GM23338 (cell line): ENCODE results near the gene PRTFDC1. TPM values are rescaled to one million over a fixed set of nuclear protein-coding genes. Genes with fewer than 3 reads are reported as not detected.

ENCODE experiments used
- ATAC-seq: fragments of 200-7000 bp; cut with Tn5 transposase; 3 replicates; pipeline ENCODE4 v1.9.1; 2020
- DNase-seq: peaks from one replicate; pipeline ENCODE4 v3.0.0-alpha.2; 2015; ENCODE audit warnings: low spot score
- H2AFZ ChIP-seq: fragments of 200-600 bp; sonication (generic); 2 replicates; pipeline ENCODE4 v1.8.0; 2016; ENCODE audit warnings: antibody characterized with exemption, mild to moderate bottlenecking, moderate library complexity
- H3F3A ChIP-seq: fragments of 200-600 bp; sonication (generic); replicated peaks from 2 replicates; pipeline ENCODE4 v1.8.0; 2017; ENCODE audit warnings: antibody characterized with exemption, mixed run types, low read depth
- H3K27ac ChIP-seq: fragments of 200-600 bp; sonication (generic); 2 replicates; pipeline ENCODE4 v1.6.1; 2016; ENCODE audit warnings: low read depth
- H3K27me3 ChIP-seq: fragments of 200-600 bp; sonication (generic); 2 replicates; pipeline ENCODE4 v1.8.0; 2016; ENCODE audit warnings: mild to moderate bottlenecking, mixed run types, moderate library complexity; ENCODE audit not compliant: insufficient read depth
- H3K36me3 ChIP-seq: fragments of 200-600 bp; sonication (generic); 2 replicates; pipeline ENCODE4 v1.8.0; 2016; ENCODE audit warnings: mild to moderate bottlenecking; ENCODE audit not compliant: insufficient read depth
- H3K4me1 ChIP-seq: fragments of 200-600 bp; sonication (generic); 2 replicates; pipeline ENCODE4 v1.8.0; 2016; ENCODE audit warnings: mild to moderate bottlenecking, moderate library complexity; ENCODE audit not compliant: insufficient read depth
- H3K4me2 ChIP-seq: fragments of 200-600 bp; sonication (generic); 2 replicates; pipeline ENCODE4 v1.7.1; 2017; ENCODE audit warnings: mixed run types
- H3K4me3 ChIP-seq: fragments of 200-600 bp; sonication (generic); 2 replicates; pipeline ENCODE4 v1.6.1; 2016; ENCODE audit warnings: mixed run types
- H3K79me2 ChIP-seq: fragments of 200-600 bp; sonication (generic); replicated peaks from 2 replicates; pipeline ENCODE4 v1.8.0; 2017; ENCODE audit warnings: mild to moderate bottlenecking; ENCODE audit not compliant: insufficient read depth
- H3K9me2 ChIP-seq: fragments of 200-600 bp; sonication (generic); 2 replicates; pipeline ENCODE4 v1.8.0; 2017; ENCODE audit not compliant: insufficient read depth
- H4K20me1 ChIP-seq: fragments of 200-600 bp; sonication (generic); replicated peaks from 2 replicates; pipeline ENCODE4 v1.8.0; 2017; ENCODE audit warnings: mild to moderate bottlenecking; ENCODE audit not compliant: insufficient read depth
- H3K27ac Mint-ChIP-seq: 2 replicates; pipeline ENCODE4 v1.8.0; 2020; ENCODE audit warnings: inconsistent platforms, mild to moderate bottlenecking, moderate library complexity, mixed read lengths
- H3K27me3 Mint-ChIP-seq: 3 replicates; pipeline ENCODE4 v1.8.0; 2022; ENCODE audit warnings: low read depth, mild to moderate bottlenecking, moderate library complexity, mixed read lengths, inconsistent platforms; ENCODE audit not compliant: insufficient read depth, poor library complexity
- H3K36me3 Mint-ChIP-seq: 3 replicates; pipeline ENCODE4 v1.8.0; 2021; ENCODE audit warnings: low read depth, mild to moderate bottlenecking, inconsistent platforms, moderate library complexity, mixed read lengths
- H3K4me1 Mint-ChIP-seq: 3 replicates; pipeline ENCODE4 v1.8.0; 2020; ENCODE audit warnings: mild to moderate bottlenecking, inconsistent platforms, mixed read lengths
- H3K4me3 Mint-ChIP-seq: 3 replicates; pipeline ENCODE4 v1.8.0; 2021; ENCODE audit warnings: moderate library complexity, mild to moderate bottlenecking, inconsistent platforms, mixed read lengths
- H3K9me3 Mint-ChIP-seq: 3 replicates; pipeline ENCODE4 v1.8.0; 2020; ENCODE audit warnings: moderate library complexity, mild to moderate bottlenecking, inconsistent platforms, mixed read lengths
- CREB1 ChIP-seq: fragments of 250-450 bp; sonication (Bioruptor Pico); IDR thresholded peaks from 2 replicates; pipeline ENCODE4 v1.5.0; 2020; ENCODE audit warnings: low read depth, mild to moderate bottlenecking, moderate library complexity
- EZH2 ChIP-seq: fragments of 200-600 bp; sonication (generic); IDR thresholded peaks from one replicate; pipeline ENCODE4 v1.8.0; 2017; ENCODE audit warnings: antibody characterized with exemption, mild to moderate bottlenecking, low read depth; ENCODE audit not compliant: unreplicated experiment
- EZH2phosphoT487 ChIP-seq: fragments of 200-600 bp; sonication (generic); IDR thresholded peaks from one replicate; pipeline ENCODE4 v1.8.1; 2018; ENCODE audit warnings: antibody characterized with exemption; ENCODE audit not compliant: unreplicated experiment
- JUNB ChIP-seq: IDR thresholded peaks from one replicate; pipeline ENCODE4 v1.6.1; 2016; ENCODE audit warnings: antibody characterized with exemption; ENCODE audit not compliant: unreplicated experiment
- NANOG ChIP-seq: IDR thresholded peaks from 2 replicates; pipeline ENCODE4 v1.6.1; 2016; ENCODE audit warnings: antibody characterized with exemption, borderline replicate concordance
- POLR2AphosphoS5 ChIP-seq: IDR thresholded peaks from 2 replicates; pipeline ENCODE4 v1.6.1; 2016; ENCODE audit warnings: antibody characterized with exemption, low read depth
- STAT1 ChIP-seq: IDR thresholded peaks from one replicate; pipeline ENCODE4 v1.6.1; 2016; ENCODE audit warnings: antibody characterized with exemption; ENCODE audit not compliant: unreplicated experiment
- ZNF114 ChIP-seq: fragments of 250-450 bp; sonication (Bioruptor Pico); IDR thresholded peaks from 2 replicates; pipeline ENCODE4 v1.5.0; 2020; ENCODE audit warnings: mild to moderate bottlenecking, moderate library complexity
- ZNF331 ChIP-seq: fragments of 250-450 bp; sonication (Bioruptor Pico); IDR thresholded peaks from 2 replicates; pipeline ENCODE4 v1.5.0; 2020; ENCODE audit warnings: low read depth, mild to moderate bottlenecking, moderate library complexity
- polyA plus RNA-seq: library from polyadenylated mRNA; unstranded; fragments of >200 nt; fragmentation: Nextera tagmentation; extraction: Ambion mirVana; gene quantifications from 2 replicates; pipeline ENCODE4 v1.2.1, GENCODE V29; 2016
- total RNA-seq: library from RNA; depleted of rRNA; stranded (reverse); fragments of >200 nt; shearing (Covaris generic); gene quantifications from 2 replicates; pipeline ENCODE4 v1.2.3, GENCODE V29; 2014
- TF ChIP-seq, protein P1 (sequence below): IDR thresholded peaks from one replicate; pipeline ENCODE4 v1.6.1; 2018; ENCODE audit warnings: antibody characterized with exemption; ENCODE audit not compliant: unreplicated experiment
- TF ChIP-seq, protein P2 (sequence below): IDR thresholded peaks from 2 replicates; pipeline ENCODE4 v1.6.1; 2016; ENCODE audit warnings: antibody characterized with exemption
- TF ChIP-seq, protein P3 (sequence below), 2 experiments: fragments of 200-600 bp in 1 of 2; sonication (generic) in 1 of 2; conservative IDR thresholded peaks; 2 replicates each; pipeline versions ENCODE4 v1.5.1 to v1.6.1; 2016 to 2017; ENCODE audit warnings: antibody characterized with exemption in 2 of 2, low read depth in 2 of 2, mild to moderate bottlenecking in 2 of 2, moderate library complexity in 1 of 2
- TF ChIP-seq, protein P4 (sequence below): fragments of 250-450 bp; sonication (Bioruptor Pico); IDR thresholded peaks from 2 replicates; pipeline ENCODE4 v1.5.0; 2020; ENCODE audit warnings: mild to moderate bottlenecking, moderate library complexity

PRTFDC1 gene
- total and polyA plus RNA-seq, 2 experiments from 2014 or later = 7.9 to 9.1 TPM

DNA sequence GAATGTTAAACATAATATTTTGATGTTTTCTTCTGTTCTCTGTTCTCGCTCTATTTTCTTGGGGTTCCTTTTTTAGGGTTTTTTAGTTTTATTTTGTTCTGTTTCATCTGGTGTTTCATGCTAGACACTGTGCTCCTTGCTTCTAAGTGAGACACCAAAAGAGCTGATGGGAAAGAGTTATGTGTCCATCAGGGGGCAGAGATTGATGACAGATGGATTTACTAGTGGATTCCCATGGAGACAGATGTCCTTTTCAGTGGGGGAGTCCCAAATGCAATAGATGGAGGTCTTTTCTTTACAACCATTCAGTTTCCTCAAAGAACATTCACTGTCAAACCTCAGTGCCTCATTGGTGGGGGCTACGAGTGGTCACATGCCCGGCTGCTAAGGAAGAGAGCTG is 34.9 kb downstream of the PRTFDC1 start:
- no peak for ATAC-seq
- Histone ChIP-seq H4K20me1 (no peaks in the 10 kb centered on the region), H3K4me2 (no peak overlapping the region), H2AFZ (no peak overlapping the region), H3K36me3 (no peaks in the 10 kb centered on the region), H3K27me3 (no peaks in the 10 kb centered on the region), H3K27ac (no peak overlapping the region), H3K4me3 (no peak overlapping the region), H3F3A (no peaks in the 10 kb centered on the region), H3K79me2 (no peaks in the 10 kb centered on the region), H3K9me2 (peaks cover 6% of the 10 kb centered on the region), H3K4me1 (no peaks in the 10 kb centered on the region)
- Mint-ChIP-seq H3K27me3 (no peaks in the 10 kb centered on the region), H3K4me3 (no peak overlapping the region), H3K36me3 (peaks cover 8% of the 10 kb centered on the region; the same call in 2 of the 3 replicates), H3K9me3 (peaks cover 7% of the 10 kb centered on the region; the same call in 2 of the 3 replicates), H3K27ac (no peak overlapping the region), H3K4me1 (peaks cover 7% of the 10 kb centered on the region; the same call in 2 of the 3 replicates)
- DNase-seq = no peak
- TF ChIP-seq, protein P1, sequence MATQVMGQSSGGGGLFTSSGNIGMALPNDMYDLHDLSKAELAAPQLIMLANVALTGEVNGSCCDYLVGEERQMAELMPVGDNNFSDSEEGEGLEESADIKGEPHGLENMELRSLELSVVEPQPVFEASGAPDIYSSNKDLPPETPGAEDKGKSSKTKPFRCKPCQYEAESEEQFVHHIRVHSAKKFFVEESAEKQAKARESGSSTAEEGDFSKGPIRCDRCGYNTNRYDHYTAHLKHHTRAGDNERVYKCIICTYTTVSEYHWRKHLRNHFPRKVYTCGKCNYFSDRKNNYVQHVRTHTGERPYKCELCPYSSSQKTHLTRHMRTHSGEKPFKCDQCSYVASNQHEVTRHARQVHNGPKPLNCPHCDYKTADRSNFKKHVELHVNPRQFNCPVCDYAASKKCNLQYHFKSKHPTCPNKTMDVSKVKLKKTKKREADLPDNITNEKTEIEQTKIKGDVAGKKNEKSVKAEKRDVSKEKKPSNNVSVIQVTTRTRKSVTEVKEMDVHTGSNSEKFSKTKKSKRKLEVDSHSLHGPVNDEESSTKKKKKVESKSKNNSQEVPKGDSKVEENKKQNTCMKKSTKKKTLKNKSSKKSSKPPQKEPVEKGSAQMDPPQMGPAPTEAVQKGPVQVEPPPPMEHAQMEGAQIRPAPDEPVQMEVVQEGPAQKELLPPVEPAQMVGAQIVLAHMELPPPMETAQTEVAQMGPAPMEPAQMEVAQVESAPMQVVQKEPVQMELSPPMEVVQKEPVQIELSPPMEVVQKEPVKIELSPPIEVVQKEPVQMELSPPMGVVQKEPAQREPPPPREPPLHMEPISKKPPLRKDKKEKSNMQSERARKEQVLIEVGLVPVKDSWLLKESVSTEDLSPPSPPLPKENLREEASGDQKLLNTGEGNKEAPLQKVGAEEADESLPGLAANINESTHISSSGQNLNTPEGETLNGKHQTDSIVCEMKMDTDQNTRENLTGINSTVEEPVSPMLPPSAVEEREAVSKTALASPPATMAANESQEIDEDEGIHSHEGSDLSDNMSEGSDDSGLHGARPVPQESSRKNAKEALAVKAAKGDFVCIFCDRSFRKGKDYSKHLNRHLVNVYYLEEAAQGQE = no peak
- TF ChIP-seq CREB1 (CRISPR knock-in tag) = no peak
- TF ChIP-seq NANOG = no peak
- no peak for TF ChIP-seq ZNF114
- no peak for TF ChIP-seq POLR2AphosphoS5
- TF ChIP-seq STAT1 = no peak
- TF ChIP-seq, protein P2, sequence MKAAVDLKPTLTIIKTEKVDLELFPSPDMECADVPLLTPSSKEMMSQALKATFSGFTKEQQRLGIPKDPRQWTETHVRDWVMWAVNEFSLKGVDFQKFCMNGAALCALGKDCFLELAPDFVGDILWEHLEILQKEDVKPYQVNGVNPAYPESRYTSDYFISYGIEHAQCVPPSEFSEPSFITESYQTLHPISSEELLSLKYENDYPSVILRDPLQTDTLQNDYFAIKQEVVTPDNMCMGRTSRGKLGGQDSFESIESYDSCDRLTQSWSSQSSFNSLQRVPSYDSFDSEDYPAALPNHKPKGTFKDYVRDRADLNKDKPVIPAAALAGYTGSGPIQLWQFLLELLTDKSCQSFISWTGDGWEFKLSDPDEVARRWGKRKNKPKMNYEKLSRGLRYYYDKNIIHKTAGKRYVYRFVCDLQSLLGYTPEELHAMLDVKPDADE = no peak
- TF ChIP-seq, protein P3, sequence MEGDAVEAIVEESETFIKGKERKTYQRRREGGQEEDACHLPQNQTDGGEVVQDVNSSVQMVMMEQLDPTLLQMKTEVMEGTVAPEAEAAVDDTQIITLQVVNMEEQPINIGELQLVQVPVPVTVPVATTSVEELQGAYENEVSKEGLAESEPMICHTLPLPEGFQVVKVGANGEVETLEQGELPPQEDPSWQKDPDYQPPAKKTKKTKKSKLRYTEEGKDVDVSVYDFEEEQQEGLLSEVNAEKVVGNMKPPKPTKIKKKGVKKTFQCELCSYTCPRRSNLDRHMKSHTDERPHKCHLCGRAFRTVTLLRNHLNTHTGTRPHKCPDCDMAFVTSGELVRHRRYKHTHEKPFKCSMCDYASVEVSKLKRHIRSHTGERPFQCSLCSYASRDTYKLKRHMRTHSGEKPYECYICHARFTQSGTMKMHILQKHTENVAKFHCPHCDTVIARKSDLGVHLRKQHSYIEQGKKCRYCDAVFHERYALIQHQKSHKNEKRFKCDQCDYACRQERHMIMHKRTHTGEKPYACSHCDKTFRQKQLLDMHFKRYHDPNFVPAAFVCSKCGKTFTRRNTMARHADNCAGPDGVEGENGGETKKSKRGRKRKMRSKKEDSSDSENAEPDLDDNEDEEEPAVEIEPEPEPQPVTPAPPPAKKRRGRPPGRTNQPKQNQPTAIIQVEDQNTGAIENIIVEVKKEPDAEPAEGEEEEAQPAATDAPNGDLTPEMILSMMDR (conservative IDR thresholded peaks at IDR 0.05; ENCODE audit: low read depth in 2 of 2) = no peak
- TF ChIP-seq JUNB = no peak
- TF ChIP-seq ZNF331 = no peak
- TF ChIP-seq, protein P4, sequence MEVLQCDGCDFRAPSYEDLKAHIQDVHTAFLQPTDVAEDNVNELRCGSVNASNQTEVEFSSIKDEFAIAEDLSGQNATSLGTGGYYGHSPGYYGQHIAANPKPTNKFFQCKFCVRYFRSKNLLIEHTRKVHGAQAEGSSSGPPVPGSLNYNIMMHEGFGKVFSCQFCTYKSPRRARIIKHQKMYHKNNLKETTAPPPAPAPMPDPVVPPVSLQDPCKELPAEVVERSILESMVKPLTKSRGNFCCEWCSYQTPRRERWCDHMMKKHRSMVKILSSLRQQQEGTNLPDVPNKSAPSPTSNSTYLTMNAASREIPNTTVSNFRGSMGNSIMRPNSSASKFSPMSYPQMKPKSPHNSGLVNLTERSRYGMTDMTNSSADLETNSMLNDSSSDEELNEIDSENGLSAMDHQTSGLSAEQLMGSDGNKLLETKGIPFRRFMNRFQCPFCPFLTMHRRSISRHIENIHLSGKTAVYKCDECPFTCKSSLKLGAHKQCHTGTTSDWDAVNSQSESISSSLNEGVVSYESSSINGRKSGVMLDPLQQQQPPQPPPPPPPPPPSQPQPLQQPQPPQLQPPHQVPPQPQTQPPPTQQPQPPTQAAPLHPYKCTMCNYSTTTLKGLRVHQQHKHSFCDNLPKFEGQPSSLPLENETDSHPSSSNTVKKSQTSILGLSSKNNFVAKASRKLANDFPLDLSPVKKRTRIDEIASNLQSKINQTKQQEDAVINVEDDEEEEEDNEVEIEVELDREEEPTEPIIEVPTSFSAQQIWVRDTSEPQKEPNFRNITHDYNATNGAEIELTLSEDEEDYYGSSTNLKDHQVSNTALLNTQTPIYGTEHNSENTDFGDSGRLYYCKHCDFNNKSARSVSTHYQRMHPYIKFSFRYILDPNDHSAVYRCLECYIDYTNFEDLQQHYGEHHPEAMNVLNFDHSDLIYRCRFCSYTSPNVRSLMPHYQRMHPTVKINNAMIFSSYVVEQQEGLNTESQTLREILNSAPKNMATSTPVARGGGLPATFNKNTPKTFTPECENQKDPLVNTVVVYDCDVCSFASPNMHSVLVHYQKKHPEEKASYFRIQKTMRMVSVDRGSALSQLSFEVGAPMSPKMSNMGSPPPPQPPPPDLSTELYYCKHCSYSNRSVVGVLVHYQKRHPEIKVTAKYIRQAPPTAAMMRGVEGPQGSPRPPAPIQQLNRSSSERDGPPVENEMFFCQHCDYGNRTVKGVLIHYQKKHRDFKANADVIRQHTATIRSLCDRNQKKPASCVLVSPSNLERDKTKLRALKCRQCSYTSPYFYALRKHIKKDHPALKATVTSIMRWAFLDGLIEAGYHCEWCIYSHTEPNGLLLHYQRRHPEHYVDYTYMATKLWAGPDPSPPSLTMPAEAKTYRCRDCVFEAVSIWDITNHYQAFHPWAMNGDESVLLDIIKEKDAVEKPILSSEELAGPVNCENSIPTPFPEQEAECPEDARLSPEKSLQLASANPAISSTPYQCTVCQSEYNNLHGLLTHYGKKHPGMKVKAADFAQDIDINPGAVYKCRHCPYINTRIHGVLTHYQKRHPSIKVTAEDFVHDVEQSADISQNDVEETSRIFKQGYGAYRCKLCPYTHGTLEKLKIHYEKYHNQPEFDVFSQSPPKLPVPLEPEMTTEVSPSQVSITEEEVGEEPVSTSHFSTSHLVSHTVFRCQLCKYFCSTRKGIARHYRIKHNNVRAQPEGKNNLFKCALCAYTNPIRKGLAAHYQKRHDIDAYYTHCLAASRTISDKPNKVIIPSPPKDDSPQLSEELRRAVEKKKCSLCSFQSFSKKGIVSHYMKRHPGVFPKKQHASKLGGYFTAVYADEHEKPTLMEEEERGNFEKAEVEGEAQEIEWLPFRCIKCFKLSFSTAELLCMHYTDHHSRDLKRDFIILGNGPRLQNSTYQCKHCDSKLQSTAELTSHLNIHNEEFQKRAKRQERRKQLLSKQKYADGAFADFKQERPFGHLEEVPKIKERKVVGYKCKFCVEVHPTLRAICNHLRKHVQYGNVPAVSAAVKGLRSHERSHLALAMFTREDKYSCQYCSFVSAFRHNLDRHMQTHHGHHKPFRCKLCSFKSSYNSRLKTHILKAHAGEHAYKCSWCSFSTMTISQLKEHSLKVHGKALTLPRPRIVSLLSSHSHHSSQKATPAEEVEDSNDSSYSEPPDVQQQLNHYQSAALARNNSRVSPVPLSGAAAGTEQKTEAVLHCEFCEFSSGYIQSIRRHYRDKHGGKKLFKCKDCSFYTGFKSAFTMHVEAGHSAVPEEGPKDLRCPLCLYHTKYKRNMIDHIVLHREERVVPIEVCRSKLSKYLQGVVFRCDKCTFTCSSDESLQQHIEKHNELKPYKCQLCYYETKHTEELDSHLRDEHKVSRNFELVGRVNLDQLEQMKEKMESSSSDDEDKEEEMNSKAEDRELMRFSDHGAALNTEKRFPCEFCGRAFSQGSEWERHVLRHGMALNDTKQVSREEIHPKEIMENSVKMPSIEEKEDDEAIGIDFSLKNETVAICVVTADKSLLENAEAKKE (CRISPR knock-in tag) = no peak
- no peak for TF ChIP-seq EZH2phosphoT487
- TF ChIP-seq EZH2 = no peak
